ENCODE results near the gene GPR4. TPM values are rescaled to one million over a fixed set of nuclear protein-coding genes. Genes with fewer than 3 reads are reported as not detected.
"Not testable (repeated sequence)": the region's sequence is repeated elsewhere in the genome, so short reads cannot be mapped to it uniquely, and the experiment has no call there.

The GPR4 gene
- total RNA-seq, 1 experiment from 2014 or later, result 3.1 TPM

GRCh38 chr19:45632468-45633196 is 30.6 kb upstream of the GPR4 start:
- Histone ChIP-seq H3K27ac (ENCODE audit: low read length) (peak overlapping the region; percentile 67), H3K9me2 (replicated peaks; ENCODE audit: low read length) (no peaks in the 10 kb centered on the region), H3K4me3 (ENCODE audit: low read length) (no peak overlapping the region), H2AFZ (ENCODE audit: low read length) (no peak overlapping the region), H3K27me3 (ENCODE audit: low read length) (no peaks in the 10 kb centered on the region), H3F3A (ENCODE audit: low read length, unreplicated experiment) (no peaks in the 10 kb centered on the region), H3K4me1 (ENCODE audit: insufficient read depth, low read length) (peaks cover 14% of the 10 kb centered on the region), H3K9me3 (ENCODE audit: low read length) (no peaks in the 10 kb centered on the region), H4K20me1 (ENCODE audit: low read length) (no peaks in the 10 kb centered on the region), H3K79me2 (ENCODE audit: low read length) (no peaks in the 10 kb centered on the region), H3K9ac (ENCODE audit: low read length) (peak overlapping the region; percentile 21; the same call in 1 of the 2 replicates), H3K4me2 (ENCODE audit: low read length) (0 out of 2 replicates have a peak overlapping the region, but pooled peaks have one; percentile 20), H3K36me3 (ENCODE audit: low read depth, low read length) (no peaks in the 10 kb centered on the region)
- POLR2A ChIA-PET (ENCODE audit: unreplicated experiment), result interaction anchor here (0.6 kb wide), 1 partner anchor 1921 kb away, joined by 3 read pairs; no protein-coding TSS in a partner anchor
- DNase-seq (peak; percentile 82), ATAC-seq (peak; percentile 77)
- no TSS peak for BruUV-seq (replicated peaks)
- TF ChIP-seq EZH2 (IDR thresholded peaks at IDR 0.05; ENCODE audit: low read length, unreplicated experiment) (no peak), CTCF (conservative IDR thresholded peaks at IDR 0.05; ENCODE audit: low read depth, low read length) (no peak)
- CTCF ChIA-PET, result no interaction called here
- intact Hi-C loops (cut with micrococcal nuclease), result no loop called here

GRCh38 chr19:45630463-45630862 is 28.5 kb upstream of the GPR4 start:
- Histone ChIP-seq H3F3A (ENCODE audit: low read length, unreplicated experiment) (no peaks in the 10 kb centered on the region), H3K27ac (ENCODE audit: low read length) (peak overlapping the region; percentile 97), H3K9ac (ENCODE audit: low read length) (peak overlapping the region; percentile 51; the same call in 1 of the 2 replicates), H2AFZ (ENCODE audit: low read length) (no peak overlapping the region), H3K9me2 (replicated peaks; ENCODE audit: low read length) (no peaks in the 10 kb centered on the region), H3K4me3 (ENCODE audit: low read length) (no peak overlapping the region), H3K79me2 (ENCODE audit: low read length) (no peaks in the 10 kb centered on the region), H4K20me1 (ENCODE audit: low read length) (no peaks in the 10 kb centered on the region), H3K4me2 (ENCODE audit: low read length) (no peak overlapping the region), H3K9me3 (ENCODE audit: low read length) (no peaks in the 10 kb centered on the region), H3K36me3 (ENCODE audit: low read depth, low read length) (no peaks in the 10 kb centered on the region), H3K4me1 (ENCODE audit: insufficient read depth, low read length) (peaks cover 14% of the 10 kb centered on the region), H3K27me3 (ENCODE audit: low read length) (no peaks in the 10 kb centered on the region)
- intact Hi-C loops (cut with micrococcal nuclease), result loop anchor here (1.0 kb wide), 1 partner anchor 14 kb away; no protein-coding TSS in a partner anchor
- BruUV-seq (replicated peaks), result no TSS peak
- ATAC-seq, result peak; percentile 84
- ChIA-PET POLR2A (ENCODE audit: unreplicated experiment) (interaction anchor here (0.6 to 1.4 kb wide), 4 partner anchors 10 to 47 kb away, joined by 3 to 12 read pairs (median 6); no protein-coding TSS in a partner anchor), CTCF (interaction anchor here (0.6 to 1.1 kb wide), 3 partner anchors 11 to 72 kb away, joined by 3 to 8 read pairs (median 5); no protein-coding TSS in a partner anchor)
- peak; percentile 89 for DNase-seq
- TF ChIP-seq EZH2phosphoT487 (IDR thresholded peaks at IDR 0.05; ENCODE audit: borderline replicate concordance, low read length), result no peak

GRCh38 chr19:45629704-45630103 is 27.7 kb upstream of the GPR4 start:
- no peak overlapping the region for H2AFZ ChIP-seq (ENCODE audit: low read length)
- intact Hi-C loops (cut with micrococcal nuclease), result loop anchor here (1.0 kb wide), 1 partner anchor 13 kb away; no protein-coding TSS in a partner anchor
- no peaks in the 10 kb centered on the region for H3K9me2 ChIP-seq (replicated peaks; ENCODE audit: low read length)
- CTCF ChIA-PET, result no interaction called here
- DNase-seq (no peak), ATAC-seq (no peak)
- BruUV-seq (replicated peaks), result no TSS peak
- POLR2A ChIA-PET (ENCODE audit: unreplicated experiment), result no interaction called here
- peak overlapping the region; percentile 97 for H3K27ac ChIP-seq (ENCODE audit: low read length)
- no peaks in the 10 kb centered on the region for H3K79me2 ChIP-seq (ENCODE audit: low read length)
- H3K4me1 ChIP-seq (ENCODE audit: insufficient read depth, low read length), result peaks cover 14% of the 10 kb centered on the region
- no peak overlapping the region for H3K4me2 ChIP-seq (ENCODE audit: low read length)
- H3K27me3 ChIP-seq (ENCODE audit: low read length), result no peaks in the 10 kb centered on the region
- no peaks in the 10 kb centered on the region for H4K20me1 ChIP-seq (ENCODE audit: low read length)
- H3F3A ChIP-seq (ENCODE audit: low read length, unreplicated experiment), result no peaks in the 10 kb centered on the region
- peak overlapping the region; percentile 51; the same call in 1 of the 2 replicates for H3K9ac ChIP-seq (ENCODE audit: low read length)
- H3K4me3 ChIP-seq (ENCODE audit: low read length), result no peak overlapping the region
- no peaks in the 10 kb centered on the region for H3K36me3 ChIP-seq (ENCODE audit: low read depth, low read length)
- H3K9me3 ChIP-seq (ENCODE audit: low read length), result no peaks in the 10 kb centered on the region
- TF ChIP-seq CTCF (conservative IDR thresholded peaks at IDR 0.05; ENCODE audit: low read depth, low read length) (no peak), EZH2phosphoT487 (IDR thresholded peaks at IDR 0.05; ENCODE audit: borderline replicate concordance, low read length) (no peak), EZH2 (IDR thresholded peaks at IDR 0.05; ENCODE audit: low read length, unreplicated experiment) (no peak)

GRCh38 chr19:45628219-45628618 is 26.2 kb upstream of the GPR4 start:
- H3K27ac ChIP-seq (ENCODE audit: low read length); H3K27me3 ChIP-seq (ENCODE audit: low read length); H3K4me2 ChIP-seq (ENCODE audit: low read length); DNase-seq; BruUV-seq (replicated peaks); intact Hi-C loops (cut with micrococcal nuclease); H3K9ac ChIP-seq (ENCODE audit: low read length); ATAC-seq; H3K9me2 ChIP-seq (replicated peaks; ENCODE audit: low read length); CTCF ChIA-PET; H3K9me3 ChIP-seq (ENCODE audit: low read length); H3F3A ChIP-seq (ENCODE audit: low read length, unreplicated experiment); H3K79me2 ChIP-seq (ENCODE audit: low read length); H2AFZ ChIP-seq (ENCODE audit: low read length); H3K36me3 ChIP-seq (ENCODE audit: low read depth, low read length); POLR2A ChIA-PET (ENCODE audit: unreplicated experiment); H3K4me3 ChIP-seq (ENCODE audit: low read length); H4K20me1 ChIP-seq (ENCODE audit: low read length): not testable (repeated sequence)
- H3K4me1 ChIP-seq (ENCODE audit: insufficient read depth, low read length), result peaks cover 14% of the 10 kb centered on the region
